Smooth muscle cell (in vitro differentiated cells): ENCODE data around the gene LLPH. TPM values are rescaled to one million over a fixed set of nuclear protein-coding genes. Genes with fewer than 3 reads are reported as not detected.
"Not testable (repeated sequence)": the region's sequence is repeated elsewhere in the genome, so short reads cannot be mapped to it uniquely, and the experiment has no call there.

Experiments used
- DNase-seq: peaks from one replicate; lab custom pipeline; 2025; ENCODE audit not compliant: unreplicated experiment; lab: John Stamatoyannopoulos, UW
- H2AFZ ChIP-seq: fragments of 200-600 bp; sonication (generic); 2 replicates; pipeline ENCODE4 v1.6.0; 2016; ENCODE audit warnings: antibody characterized with exemption, low read depth, mild to moderate bottlenecking
- H3F3A ChIP-seq: fragments of 200-600 bp; sonication (generic); 2 replicates; pipeline ENCODE4 v1.6.0; 2017; ENCODE audit warnings: antibody characterized with exemption, low read depth
- H3K27ac ChIP-seq: fragments of 200-600 bp; sonication (generic); 2 replicates; pipeline ENCODE4 v1.5.1; 2016; ENCODE audit warnings: low read depth, mild to moderate bottlenecking
- H3K27me3 ChIP-seq: fragments of 200-600 bp; sonication (generic); 2 replicates; pipeline ENCODE4 v1.6.1; 2016; ENCODE audit warnings: low read depth, mild to moderate bottlenecking
- H3K36me3 ChIP-seq: fragments of 200-600 bp; sonication (generic); 2 replicates; pipeline ENCODE4 v1.5.1; 2016; ENCODE audit warnings: low read depth
- H3K4me1 ChIP-seq: fragments of 200-600 bp; sonication (generic); 2 replicates; pipeline ENCODE4 v1.5.1; 2016; ENCODE audit warnings: low read depth
- H3K4me2 ChIP-seq: fragments of 200-600 bp; sonication (generic); 2 replicates; pipeline ENCODE4 v1.6.0; 2016; ENCODE audit warnings: mild to moderate bottlenecking
- H3K4me3 ChIP-seq: fragments of 200-600 bp; sonication (generic); 2 replicates; pipeline ENCODE4 v1.5.1; 2016; ENCODE audit warnings: mild to moderate bottlenecking
- H3K79me2 ChIP-seq: fragments of 200-600 bp; sonication (generic); 2 replicates; pipeline ENCODE4 v1.6.0; 2016; ENCODE audit warnings: low read depth, mild to moderate bottlenecking
- H3K9ac ChIP-seq: fragments of 200-600 bp; sonication (generic); 2 replicates; pipeline ENCODE4 v1.6.0; 2016; ENCODE audit warnings: low read depth
- H3K9me3 ChIP-seq: fragments of 200-600 bp; sonication (generic); replicated peaks from 2 replicates; pipeline ENCODE4 v1.5.1; 2016; ENCODE audit warnings: low read depth
- H4K20me1 ChIP-seq: fragments of 200-600 bp; sonication (generic); 2 replicates; pipeline ENCODE4 v1.6.0; 2016; ENCODE audit warnings: low read depth
- CTCF ChIP-seq: fragments of 200-600 bp; sonication (generic); IDR thresholded peaks from 2 replicates; pipeline ENCODE4 v1.5.1; 2017; ENCODE audit warnings: borderline replicate concordance, mild to moderate bottlenecking, antibody characterized with exemption; ENCODE audit not compliant: insufficient read depth, poor library complexity, severe bottlenecking
- WGBS: methylation state at CpG from one replicate; pipeline ENCODE4 v1.1.7; 2016; ENCODE audit warnings: low lambda C conversion rate; 5-methylcytosine and 5-hydroxymethylcytosine counted together
- polyA plus RNA-seq: library from polyadenylated mRNA; unstranded; fragments of >200 nt; fragmentation: Nextera tagmentation; extraction: Ambion mirVana; gene quantifications from 2 replicates; pipeline ENCODE4 v1.2.1, GENCODE V29; 2016
- total RNA-seq: library from RNA; depleted of rRNA; stranded (reverse); fragments of >200 nt; gene quantifications from 2 replicates; pipeline ENCODE4 v1.2.3, GENCODE V29; 2014

Gene LLPH
- total RNA-seq (9.2 and 15.6 TPM in 2 replicates), polyA plus RNA-seq (33.1 and 39.7 TPM in 2 replicates)

- Histone ChIP-seq H3K4me2 (peak within 1 kb of the TSS; percentile 89), H2AFZ (peak within 1 kb of the TSS; percentile 71), H3F3A (peaks cover 17% of the 10 kb centered on the region), H3K79me2 (peaks cover 32% of the 10 kb centered on the region), H3K9ac (peak within 1 kb of the TSS; percentile 87), H3K9me3 (no peaks in the 10 kb centered on the region), H3K4me3 (peak within 1 kb of the TSS; percentile 80), H3K4me1 (peaks cover 11% of the 10 kb centered on the region), H3K27ac (peak within 1 kb of the TSS; percentile 72), H3K27me3 (no peaks in the 10 kb centered on the region), H4K20me1 (no peaks in the 10 kb centered on the region), H3K36me3 (peaks cover 7% of the 10 kb centered on the region)
- no peak for TF ChIP-seq CTCF
- WGBS: under 1% methylated on average over 47 of the region's 49 CpGs
- DNase-seq: peak; percentile 21
Observed at GRCh38 chr12:66130267-66131066, at the start of gene LLPH. TSS of gene LLPH (minus strand) at chr12:66130750. CDS start at chr12:66129106, 1,644 bp downstream.

GRCh38 chr12:66176105-66176900 lies 45.8 kb upstream of the LLPH start:
- 79% methylated on average over 1 of the region's 1 CpG for WGBS
- no peak for DNase-seq
- H4K20me1 ChIP-seq: no peaks in the 10 kb centered on the region
- H3K79me2 ChIP-seq: no peaks in the 10 kb centered on the region
- H3K27me3 ChIP-seq: no peaks in the 10 kb centered on the region
- H3K4me3 ChIP-seq: no peak overlapping the region
- H2AFZ ChIP-seq: no peak overlapping the region
- peak overlapping the region; percentile 53 for H3K4me2 ChIP-seq
- H3K9ac ChIP-seq: no peak overlapping the region
- no peak overlapping the region for H3K27ac ChIP-seq
- no peaks in the 10 kb centered on the region for H3K36me3 ChIP-seq
- H3F3A ChIP-seq: no peaks in the 10 kb centered on the region
- TF ChIP-seq CTCF: no peak
- no peaks in the 10 kb centered on the region for H3K9me3 ChIP-seq
- no peaks in the 10 kb centered on the region for H3K4me1 ChIP-seq

GRCh38 chr12:66174391-66175325 lies 44.1 kb upstream of the LLPH start:
- H3K27me3 ChIP-seq, H2AFZ ChIP-seq, H3K9ac ChIP-seq, H3K4me2 ChIP-seq, H3F3A ChIP-seq, H3K36me3 ChIP-seq, H3K79me2 ChIP-seq, H3K4me3 ChIP-seq, H3K4me1 ChIP-seq, H4K20me1 ChIP-seq, DNase-seq, H3K27ac ChIP-seq, H3K9me3 ChIP-seq: not testable (repeated sequence)
- WGBS: 96% methylated on average over 54 of the region's 54 CpGs

- Histone ChIP-seq H3K9ac (no peak overlapping the region), H3K36me3 (no peaks in the 10 kb centered on the region), H3K4me3 (peak overlapping the region; percentile 62), H3K79me2 (peaks cover 31% of the 10 kb centered on the region), H3K27ac (peak overlapping the region; percentile 88), H3K4me2 (peak overlapping the region; percentile 89), H3K27me3 (no peaks in the 10 kb centered on the region), H3F3A (peaks cover 11% of the 10 kb centered on the region), H3K9me3 (no peaks in the 10 kb centered on the region), H3K4me1 (peaks cover 6% of the 10 kb centered on the region), H4K20me1 (no peaks in the 10 kb centered on the region), H2AFZ (no peak overlapping the region)
- no peak for DNase-seq
- no peak for TF ChIP-seq CTCF
- WGBS: 97% methylated on average over 3 of the region's 3 CpGs
Observed at GRCh38 chr12:66170606-66171005, 40.1 kb upstream of the LLPH start.
